NT2/D1 (cell line): ENCODE results near the gene AGAP1.

Source experiments
- SUZ12 ChIP-seq: IDR thresholded peaks from 2 replicates; pipeline ENCODE4 v1.6.1; 2011; ENCODE audit not compliant: insufficient read length, insufficient read depth; ENCODE audit errors: extremely low read depth
- YY1 ChIP-seq: IDR thresholded peaks from 2 replicates; pipeline ENCODE4 v1.6.1; 2011; ENCODE audit not compliant: insufficient read length, insufficient read depth

- no peak for TF ChIP-seq SUZ12
- TF ChIP-seq YY1, result no peak
Measured at GRCh38 chr2:235668782-235669181, 174.9 kb downstream of the AGAP1 start.
